OCI-M1 (cell line): ENCODE measurements around the gene TYRP1.
A peak's percentile ranks its signal among the peaks of the same experiment; 100 is the strongest.
"Not testable (repeated sequence)": the region's sequence is repeated elsewhere in the genome, so short reads cannot be mapped to it uniquely, and the experiment has no call there.

Source experiments
- DNase-seq: peaks from one replicate; lab custom pipeline; 2025; lab: John Stamatoyannopoulos, UW

The TYRP1 gene

GRCh38 chr9:12693141-12693540, at the start of gene TYRP1:
Gene TYRP1, plus strand, starts transcription at chr9:12693385. Its CDS starts 612 bp downstream, at chr9:12693997.
- DNase-seq, result no peak

GRCh38 chr9:12643686-12644085, 49.5 kb upstream of the TYRP1 start:
- peak; percentile 95 for DNase-seq

- no peak for DNase-seq
These were observed 44.3 kb upstream of the TYRP1 start for GRCh38 chr9:12648925-12649324.

GRCh38 chr9:12651125-12651524, 42.1 kb upstream of the TYRP1 start:
- peak; percentile 82 for DNase-seq

GRCh38 chr9:12652973-12653372, 40.2 kb upstream of the TYRP1 start:
- DNase-seq, result peak; percentile 98

- no peak for DNase-seq
These were observed 36.4 kb upstream of the TYRP1 start for GRCh38 chr9:12656803-12657202.

GRCh38 chr9:12657233-12657632, 36.0 kb upstream of the TYRP1 start:
- DNase-seq, result peak; percentile 85

GRCh38 chr9:12657998-12658397, 35.2 kb upstream of the TYRP1 start:
- DNase-seq, result no peak

- DNase-seq, result no peak
These were observed 34.5 kb upstream of the TYRP1 start for GRCh38 chr9:12658531-12659209.

- DNase-seq, result no peak
These were observed 34.0 kb upstream of the TYRP1 start for GRCh38 chr9:12659220-12659619.

GRCh38 chr9:12666813-12667212, 26.4 kb upstream of the TYRP1 start:
- peak; percentile 85 for DNase-seq

- no peak for DNase-seq
These were observed 25.3 kb upstream of the TYRP1 start for GRCh38 chr9:12667892-12668291.

- DNase-seq, result no peak
These were observed 23.2 kb upstream of the TYRP1 start for GRCh38 chr9:12670006-12670405.

- DNase-seq, result no peak
These were observed 18.2 kb upstream of the TYRP1 start for GRCh38 chr9:12674961-12675360.

- DNase-seq, result not testable (repeated sequence)
These were observed 15.6 kb upstream of the TYRP1 start for GRCh38 chr9:12677462-12678126.

- no peak for DNase-seq
These were observed 12.8 kb upstream of the TYRP1 start for GRCh38 chr9:12680341-12680740.

GRCh38 chr9:12680757-12681156, 12.4 kb upstream of the TYRP1 start:
- peak; percentile 87 for DNase-seq

GRCh38 chr9:12681620-12682019, 11.6 kb upstream of the TYRP1 start:
- DNase-seq, result no peak

- DNase-seq, result no peak
These were observed 8.2 kb upstream of the TYRP1 start for GRCh38 chr9:12684974-12685373.

- peak; percentile 96 for DNase-seq
These were observed 4.0 kb upstream of the TYRP1 start for GRCh38 chr9:12689233-12689632.

GRCh38 chr9:12694013-12694412, 828 bp downstream of the TYRP1 start:
- no peak for DNase-seq

- DNase-seq, result no peak
These were observed 2.3 kb downstream of the TYRP1 start for GRCh38 chr9:12695474-12695873.

- no peak for DNase-seq
These were observed 3.9 kb downstream of the TYRP1 start for GRCh38 chr9:12696931-12697622.
